GM12872 (cell line): ENCODE data around the gene KRTAP16-1.
"Not testable (repeated sequence)": the region's sequence is repeated elsewhere in the genome, so short reads cannot be mapped to it uniquely, and the experiment has no call there.

Experiments used
- TF ChIP-seq, protein P1 (sequence below): IDR thresholded peaks from 3 replicates; pipeline ENCODE4 v1.5.1; 2011; ENCODE audit warnings: low read depth, mild to moderate bottlenecking, low read length, moderate library complexity; ENCODE audit not compliant: insufficient read depth

Gene KRTAP16-1, protein sequence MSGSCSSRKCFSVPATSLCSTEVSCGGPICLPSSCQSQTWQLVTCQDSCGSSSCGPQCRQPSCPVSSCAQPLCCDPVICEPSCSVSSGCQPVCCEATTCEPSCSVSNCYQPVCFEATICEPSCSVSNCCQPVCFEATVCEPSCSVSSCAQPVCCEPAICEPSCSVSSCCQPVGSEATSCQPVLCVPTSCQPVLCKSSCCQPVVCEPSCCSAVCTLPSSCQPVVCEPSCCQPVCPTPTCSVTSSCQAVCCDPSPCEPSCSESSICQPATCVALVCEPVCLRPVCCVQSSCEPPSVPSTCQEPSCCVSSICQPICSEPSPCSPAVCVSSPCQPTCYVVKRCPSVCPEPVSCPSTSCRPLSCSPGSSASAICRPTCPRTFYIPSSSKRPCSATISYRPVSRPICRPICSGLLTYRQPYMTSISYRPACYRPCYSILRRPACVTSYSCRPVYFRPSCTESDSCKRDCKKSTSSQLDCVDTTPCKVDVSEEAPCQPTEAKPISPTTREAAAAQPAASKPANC

DNA sequence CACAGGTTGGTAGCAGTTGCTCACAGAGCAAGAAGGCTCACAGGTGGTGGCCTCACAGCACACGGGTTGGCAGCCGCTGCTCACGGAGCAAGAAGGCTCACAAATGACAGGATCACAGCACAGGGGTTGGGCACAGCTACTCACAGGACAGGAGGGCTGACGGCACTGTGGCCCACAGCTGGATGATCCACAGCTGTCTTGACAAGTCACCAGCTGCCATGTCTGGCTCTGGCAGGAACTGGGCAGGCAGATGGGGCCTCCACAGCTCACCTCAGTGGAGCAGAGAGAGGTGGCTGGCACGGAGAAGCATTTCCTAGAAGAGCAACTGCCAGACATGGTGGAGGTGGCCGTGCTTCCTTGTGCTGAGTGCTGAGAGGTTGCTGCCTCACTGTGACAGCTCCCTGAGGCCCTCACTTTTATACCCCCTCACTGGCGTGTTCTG lies at the start of gene KRTAP16-1:
KRTAP16-1 (minus strand) TSS at position 392 of the 442 bp plus-strand sequence; CDS start at position 336, 56 bp downstream.
- TF ChIP-seq, protein P1, sequence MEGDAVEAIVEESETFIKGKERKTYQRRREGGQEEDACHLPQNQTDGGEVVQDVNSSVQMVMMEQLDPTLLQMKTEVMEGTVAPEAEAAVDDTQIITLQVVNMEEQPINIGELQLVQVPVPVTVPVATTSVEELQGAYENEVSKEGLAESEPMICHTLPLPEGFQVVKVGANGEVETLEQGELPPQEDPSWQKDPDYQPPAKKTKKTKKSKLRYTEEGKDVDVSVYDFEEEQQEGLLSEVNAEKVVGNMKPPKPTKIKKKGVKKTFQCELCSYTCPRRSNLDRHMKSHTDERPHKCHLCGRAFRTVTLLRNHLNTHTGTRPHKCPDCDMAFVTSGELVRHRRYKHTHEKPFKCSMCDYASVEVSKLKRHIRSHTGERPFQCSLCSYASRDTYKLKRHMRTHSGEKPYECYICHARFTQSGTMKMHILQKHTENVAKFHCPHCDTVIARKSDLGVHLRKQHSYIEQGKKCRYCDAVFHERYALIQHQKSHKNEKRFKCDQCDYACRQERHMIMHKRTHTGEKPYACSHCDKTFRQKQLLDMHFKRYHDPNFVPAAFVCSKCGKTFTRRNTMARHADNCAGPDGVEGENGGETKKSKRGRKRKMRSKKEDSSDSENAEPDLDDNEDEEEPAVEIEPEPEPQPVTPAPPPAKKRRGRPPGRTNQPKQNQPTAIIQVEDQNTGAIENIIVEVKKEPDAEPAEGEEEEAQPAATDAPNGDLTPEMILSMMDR: no peak

DNA sequence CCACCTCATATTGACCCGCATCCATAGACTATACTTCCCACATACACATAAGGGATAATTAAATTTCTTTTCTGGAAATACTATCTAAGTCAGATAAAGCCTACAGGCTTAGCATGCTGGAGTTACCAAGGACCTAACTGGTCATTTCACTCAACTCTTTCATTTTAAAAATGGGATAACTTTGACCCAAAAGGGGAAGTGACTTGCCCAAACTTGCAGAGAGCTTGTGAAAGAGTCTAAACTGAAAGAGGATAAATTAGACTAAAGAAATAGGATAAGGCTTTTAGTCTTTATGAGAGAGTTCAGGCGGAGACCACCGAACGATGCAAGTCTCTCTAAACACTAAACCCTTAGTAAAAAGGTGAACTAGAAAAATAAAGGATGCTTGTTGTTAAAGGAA lies 45.4 kb upstream of the KRTAP16-1 start:
- TF ChIP-seq, protein P1: no peak

DNA sequence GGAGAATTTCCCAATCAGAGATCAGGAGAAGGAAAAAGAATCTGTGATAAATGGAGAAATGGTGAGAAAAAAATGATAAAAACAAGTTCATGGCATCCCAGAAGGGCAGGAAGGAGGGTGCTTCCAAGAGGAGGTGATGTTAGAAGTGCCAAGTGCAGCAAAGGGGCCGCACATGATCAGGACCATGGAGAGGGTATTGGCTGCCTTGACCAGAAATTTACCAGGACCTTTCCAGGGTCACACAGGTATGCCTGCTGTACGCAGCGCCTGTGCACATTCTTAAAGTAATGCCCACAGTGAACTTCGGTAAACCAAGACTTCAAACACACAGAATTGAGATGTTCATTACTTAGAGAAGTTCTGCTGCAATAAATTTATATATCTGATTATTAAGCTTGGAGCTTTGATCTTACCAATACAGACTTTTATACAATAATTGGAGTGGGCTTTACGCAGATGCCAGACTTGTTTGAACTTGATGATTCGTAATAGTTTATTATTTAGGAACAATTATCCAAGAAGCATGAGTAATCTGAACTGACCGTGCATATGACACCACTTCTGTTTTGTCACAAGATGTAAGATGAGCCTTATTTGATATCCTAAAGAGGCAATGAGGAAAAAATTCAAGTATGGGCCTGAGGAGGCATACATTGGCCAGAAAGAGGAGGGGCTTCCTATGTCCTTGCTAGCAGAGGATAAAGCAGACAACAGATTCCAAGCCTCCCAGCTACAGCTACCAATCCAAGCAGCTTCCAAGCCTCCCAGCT lies 43.7 kb upstream of the KRTAP16-1 start:
- TF ChIP-seq, protein P1: no peak

DNA sequence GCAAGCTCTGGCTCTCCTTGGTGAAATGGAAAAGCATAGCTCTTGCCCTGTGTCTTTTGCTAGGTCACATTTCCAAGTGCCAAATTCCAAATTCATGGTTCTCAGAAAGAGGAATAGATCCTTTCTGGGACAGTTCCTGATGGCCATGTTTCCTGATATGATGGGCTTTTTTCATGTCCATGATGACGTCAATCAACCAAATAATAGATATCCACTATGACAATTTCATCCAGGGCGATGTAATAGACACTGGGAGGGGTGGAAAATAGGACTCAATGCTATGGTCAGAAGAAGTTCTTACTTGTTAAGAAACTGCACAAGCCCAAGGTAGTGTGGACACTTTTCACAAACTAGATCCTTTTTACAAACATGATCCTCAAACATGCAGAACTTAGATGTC lies 42.1 kb upstream of the KRTAP16-1 start:
- TF ChIP-seq, protein P1: no peak

DNA sequence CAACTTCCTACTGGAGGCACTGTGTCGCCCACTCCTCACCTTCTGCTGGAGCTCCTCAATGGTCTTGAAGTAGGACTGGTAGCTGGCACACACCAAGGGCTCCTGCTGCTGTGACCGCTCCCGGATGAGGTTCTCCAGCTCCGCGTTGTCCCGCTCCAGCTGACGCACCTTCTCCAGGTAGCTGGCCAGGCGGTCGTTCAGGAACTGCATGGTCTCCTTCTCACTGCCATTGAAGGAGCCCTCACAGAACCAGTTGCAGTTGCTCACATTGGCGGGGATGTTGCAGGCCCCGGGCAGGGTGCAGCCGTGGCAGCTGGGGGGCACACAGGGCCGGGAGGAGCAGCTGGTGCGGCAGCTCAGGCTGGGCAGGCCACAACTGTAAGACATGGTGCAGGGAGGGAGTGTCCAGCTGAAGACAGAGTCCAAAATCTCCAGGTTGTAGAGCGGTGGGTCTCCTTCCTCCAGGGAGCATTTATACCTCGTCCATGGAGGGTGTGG lies 41.3 kb upstream of the KRTAP16-1 start, which contains the start of gene KRT33A:
KRT33A (minus strand) TSS at position 448 of the 498 bp plus-strand sequence; CDS start at position 387, 61 bp downstream.
- TF ChIP-seq, protein P1: not testable (repeated sequence)

DNA sequence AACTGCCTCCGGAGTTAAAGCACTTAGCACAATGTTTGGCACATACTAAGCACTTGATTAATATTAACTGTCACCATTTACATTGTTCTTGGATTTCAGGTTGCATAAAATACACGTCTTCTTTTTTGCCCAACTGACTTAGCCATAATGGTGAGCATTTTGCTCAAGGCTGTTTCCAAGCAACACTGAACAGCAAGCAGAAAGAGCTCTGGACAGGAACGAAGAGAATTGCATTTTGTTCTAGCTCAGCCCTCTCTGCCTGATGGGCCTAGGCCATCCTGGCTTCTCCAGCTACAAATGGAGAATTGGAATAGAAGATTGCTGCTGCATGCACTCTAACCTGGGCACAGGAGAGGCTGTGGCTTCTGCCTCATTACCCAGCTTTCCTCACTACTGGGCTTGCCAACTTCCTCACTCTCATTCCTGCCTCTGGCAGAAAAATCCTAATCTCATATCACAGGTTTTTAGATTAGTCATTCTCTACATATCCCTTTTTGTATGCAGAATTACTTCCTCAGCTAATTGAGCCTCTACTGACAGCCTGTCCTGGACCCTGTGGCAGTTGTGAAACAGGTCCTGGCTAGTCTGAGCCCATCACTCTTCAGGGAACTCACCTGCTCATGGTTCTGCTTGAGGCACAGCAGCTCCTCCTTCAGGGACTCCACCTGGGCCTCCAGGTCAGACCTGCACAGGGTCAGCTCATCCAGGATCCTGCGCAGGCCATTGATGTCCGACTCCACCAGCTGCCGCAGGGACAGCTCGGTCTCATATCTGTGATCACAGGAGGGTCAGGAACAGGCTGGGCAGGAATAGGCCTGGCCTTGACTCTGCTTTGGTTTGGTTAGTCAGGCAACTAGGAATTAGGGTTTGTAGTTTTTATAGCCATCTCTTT lies 39.0 kb upstream of the KRTAP16-1 start:
- TF ChIP-seq, protein P1: no peak
